Stomach (tissue), 9 donors: Measurements from ENCODE around the gene MT2A. TPM values are rescaled to one million over a fixed set of nuclear protein-coding genes. Genes with fewer than 3 reads are reported as not detected.
A peak's percentile ranks its signal among the peaks of the same experiment; 100 is the strongest.

Experiments used
- DNase-seq, 2 donors: peaks; one replicate each; pipeline versions ENCODE4 v3.0.0 to v3.0.0-alpha.2; 2013 to 2019
- H3K27ac ChIP-seq, 5 donors: fragments of 200-600 bp in 4 of 5; sonication (generic) in 4 of 5; one replicate each; pipeline ENCODE4 v1.5.1; 2013 to 2019; ENCODE audit warnings: mild to moderate bottlenecking in 1 of 5, moderate library complexity in 1 of 5
- H3K27me3 ChIP-seq, 3 donors: fragments of 200-600 bp; sonication (generic); one replicate each; pipeline ENCODE4 v1.5.1; 2017 to 2019; ENCODE audit warnings: mixed run types in 1 of 3
- H3K36me3 ChIP-seq, 4 donors: fragments of 200-600 bp; sonication (generic); 1 replicate in 3 of 4; 2 replicates in 1 of 4; pipeline ENCODE4 v1.5.1; 2016 to 2019
- H3K4me1 ChIP-seq, 4 donors: fragments of 200-600 bp; sonication (generic); one replicate each; pipeline ENCODE4 v1.5.1; 2016 to 2019
- H3K4me3 ChIP-seq, 4 donors: fragments of 200-600 bp; sonication (generic) in 3 of 4; one replicate each; pipeline ENCODE4 v1.5.1; 2016 to 2019; ENCODE audit warnings: mild to moderate bottlenecking in 1 of 4
- H3K9me3 ChIP-seq, 4 donors: fragments of 200-600 bp; sonication (generic); one replicate each; pipeline ENCODE4 v1.5.1; 2016 to 2019
- CTCF ChIP-seq, 7 experiments: fragments of 450-650 bp in 4 of 7; fragments of 200-600 bp in 3 of 7; sonication (generic) in 3 of 7; IDR thresholded peaks; one replicate each; pipeline ENCODE4 v1.5.1; 2016 to 2019; ENCODE audit warnings: antibody characterized with exemption in 7 of 7, control low read depth in 2 of 7, mild to moderate bottlenecking in 1 of 7
- EP300 ChIP-seq: sonication (generic); formaldehyde crosslinking; IDR thresholded peaks from one replicate; pipeline ENCODE4 v1.6.1; 2017; ENCODE audit warnings: antibody characterized with exemption
- POLR2A ChIP-seq, 4 donors: fragments of 450-650 bp; IDR thresholded peaks; one replicate each; pipeline ENCODE4 v1.6.1; 2016; ENCODE audit warnings: antibody characterized with exemption in 4 of 4, control low read depth in 2 of 4, mild to moderate bottlenecking in 1 of 4, moderate library complexity in 1 of 4
- POLR2AphosphoS5 ChIP-seq, 3 donors: sonication (generic); formaldehyde crosslinking; IDR thresholded peaks; one replicate each; pipeline ENCODE4 v1.6.1; 2016; ENCODE audit warnings: antibody characterized with exemption in 3 of 3
- WGBS, 5 donors: extraction: QIAGEN DNeasy Blood & Tissue Kit in 3 of 5; methylation state at CpG; one replicate each; pipeline versions ENCODE4 v1.1.5 to v1.1.7; 2013 to 2018; 5-methylcytosine and 5-hydroxymethylcytosine counted together
- intact Hi-C: fragments of 100-400 bp; cut with DNase I; formaldehyde crosslinking; loops from one replicate; pipeline ENCODE4 v1.15.1; 2023; ENCODE audit warnings: low total_unique reads
- polyA plus RNA-seq, 3 donors: library from polyadenylated mRNA; stranded (reverse); fragments of 200-250 nt; gene quantifications; one replicate each; pipeline ENCODE4 v1.2.3, GENCODE V29; 2013
- total RNA-seq, 5 donors: library from RNA; depleted of rRNA; stranded (reverse); fragments of >200 nt; gene quantifications; one replicate each; pipeline versions ENCODE4 v1.1.0 to v1.2.3, GENCODE V29; 2014 to 2016
- donor health status: healthy with polysubstance abuse.
- donor health status: Bipolar disorder and iron deficiency.
- donor health status: healthy.

The MT2A gene
- total and polyA plus RNA-seq, 8 donors: 38.8 to 1,839 (median 213) TPM

DNA sequence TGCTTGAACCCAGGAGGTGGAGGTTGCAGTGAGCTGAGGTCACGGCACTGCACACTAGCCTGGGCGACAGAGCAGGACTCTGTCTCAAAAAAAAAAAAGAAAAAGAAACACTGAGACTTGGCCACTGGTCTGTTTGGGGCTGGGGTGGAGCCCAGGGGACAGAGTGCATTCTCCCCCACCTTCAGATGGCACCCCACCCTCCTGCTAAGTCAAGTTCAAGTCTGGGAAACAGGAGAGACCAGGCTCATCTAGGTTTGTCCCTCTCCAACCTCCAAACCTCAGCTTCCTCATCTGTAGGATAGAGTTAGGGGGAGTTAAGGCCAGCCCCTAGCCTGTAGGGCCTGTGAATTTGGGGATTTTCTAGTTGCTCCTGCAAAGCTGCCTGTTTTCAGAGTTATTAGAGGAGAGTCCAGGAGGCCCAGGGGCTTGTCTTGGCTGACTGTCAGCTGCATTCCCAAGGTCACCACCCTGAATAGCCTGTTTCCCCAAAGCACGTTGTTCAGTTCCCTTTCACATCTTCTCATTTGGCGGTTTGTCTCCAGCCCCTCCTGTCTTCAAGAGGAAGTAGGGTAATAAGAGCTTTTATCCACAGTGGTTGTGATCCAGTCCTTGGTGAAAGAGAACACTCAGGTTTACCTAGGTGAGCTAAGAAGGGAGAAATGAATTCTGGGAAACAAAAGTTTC, 16.9 kb upstream of the MT2A start:
- H3K4me1 ChIP-seq: peaks cover 6 to 12% (median 12%) of the 10 kb centered on the region in 4 donors
- no peaks in the 10 kb centered on the region for H3K9me3 ChIP-seq
- no peaks in the 10 kb centered on the region for H3K36me3 ChIP-seq
- no peak overlapping the region for H3K27ac ChIP-seq
- TF ChIP-seq EP300: no peak
- no peak for TF ChIP-seq POLR2AphosphoS5 (IDR thresholded peaks at IDR 0.05)
- TF ChIP-seq CTCF (IDR thresholded peaks at IDR 0.05): no peak
- TF ChIP-seq POLR2A (IDR thresholded peaks at IDR 0.05): no peak
- peaks cover 4 to 51% (median 25%) of the 10 kb centered on the region in 3 donors for H3K27me3 ChIP-seq
- intact Hi-C loops: no loop called here
- H3K4me3 ChIP-seq: no peak overlapping the region
- peak in 1 of 2 donors; percentile 35 for DNase-seq
- 44 to 57% (median 56%) methylated on average over 4 of the region's 4 CpGs for WGBS, 5 donors

- TF ChIP-seq POLR2AphosphoS5 (IDR thresholded peaks at IDR 0.05) (no peak), EP300 (no peak), CTCF (IDR thresholded peaks at IDR 0.05) (no peak), POLR2A (IDR thresholded peaks at IDR 0.05) (no peak)
- DNase-seq: no peak
- H3K27me3 ChIP-seq: peaks cover 4 to 30% (median 20%) of the 10 kb centered on the region in 3 donors
- intact Hi-C loops: no loop called here
- peaks cover 6 to 12% (median 12%) of the 10 kb centered on the region in 4 donors for H3K4me1 ChIP-seq
- WGBS, 5 donors: 72 to 92% (median 91%) methylated on average over 6 of the region's 6 CpGs
- no peak overlapping the region for H3K27ac ChIP-seq
- H3K9me3 ChIP-seq: no peaks in the 10 kb centered on the region
- H3K4me3 ChIP-seq: no peak overlapping the region
- no peaks in the 10 kb centered on the region for H3K36me3 ChIP-seq
These were observed 14.7 kb upstream of the MT2A start for GRCh38 chr16:56593573-56594291.

GRCh38 chr16:56594292-56594619, 14.1 kb upstream of the MT2A start:
- WGBS, 5 donors: 82 to 94% (median 87%) methylated on average over 5 of the region's 5 CpGs
- Histone ChIP-seq H3K36me3 (no peaks in the 10 kb centered on the region), H3K9me3 (no peaks in the 10 kb centered on the region), H3K27me3 (peaks cover under 1 to 25% (median 15%) of the 10 kb centered on the region in 3 donors), H3K27ac (no peak overlapping the region), H3K4me3 (no peak overlapping the region), H3K4me1 (peaks cover 4 to 7% (median 7%) of the 10 kb centered on the region in 4 donors)
- no peak for TF ChIP-seq CTCF (IDR thresholded peaks at IDR 0.05)
- no peak for TF ChIP-seq POLR2A (IDR thresholded peaks at IDR 0.05)
- no peak for TF ChIP-seq EP300
- no peak for TF ChIP-seq POLR2AphosphoS5 (IDR thresholded peaks at IDR 0.05)
- intact Hi-C loops: no loop called here
- no peak for DNase-seq

- peak; percentile 44 to 61 for DNase-seq
- Histone ChIP-seq H3K4me3 (no peak overlapping the region), H3K27ac (no peak overlapping the region), H3K9me3 (no peaks in the 10 kb centered on the region), H3K36me3 (no peaks in the 10 kb centered on the region), H3K27me3 (peaks cover 0 to 4% (median 0%) of the 10 kb centered on the region in 3 donors), H3K4me1 (no peaks in the 10 kb centered on the region)
- 30 to 35% (median 31%) methylated on average over 8 of the region's 8 CpGs for WGBS, 5 donors
- TF ChIP-seq POLR2AphosphoS5 (IDR thresholded peaks at IDR 0.05) (no peak), CTCF (IDR thresholded peaks at IDR 0.05) (peak in 5 of 7 experiments; percentile 43 to 64 (median 57))
- intact Hi-C loops: no loop called here
These were observed 7.9 kb upstream of the MT2A start for GRCh38 chr16:56600398-56600999.
